GM23338 (cell line): Measurements from ENCODE around the gene TMEM218. TPM values are rescaled to one million over a fixed set of nuclear protein-coding genes. Genes with fewer than 3 reads are reported as not detected.
A peak's percentile ranks its signal among the peaks of the same experiment; 100 is the strongest.

Experiments
- ATAC-seq: fragments of 200-7000 bp; cut with Tn5 transposase; 3 replicates; pipeline ENCODE4 v1.9.1; 2020
- DNase-seq: peaks from one replicate; pipeline ENCODE4 v3.0.0-alpha.2; 2015; ENCODE audit warnings: low spot score
- H2AFZ ChIP-seq: fragments of 200-600 bp; sonication (generic); 2 replicates; pipeline ENCODE4 v1.8.0; 2016; ENCODE audit warnings: antibody characterized with exemption, mild to moderate bottlenecking, moderate library complexity
- H3F3A ChIP-seq: fragments of 200-600 bp; sonication (generic); replicated peaks from 2 replicates; pipeline ENCODE4 v1.8.0; 2017; ENCODE audit warnings: antibody characterized with exemption, mixed run types, low read depth
- H3K27ac ChIP-seq: fragments of 200-600 bp; sonication (generic); 2 replicates; pipeline ENCODE4 v1.6.1; 2016; ENCODE audit warnings: low read depth
- H3K27me3 ChIP-seq: fragments of 200-600 bp; sonication (generic); 2 replicates; pipeline ENCODE4 v1.8.0; 2016; ENCODE audit warnings: mild to moderate bottlenecking, mixed run types, moderate library complexity; ENCODE audit not compliant: insufficient read depth
- H3K36me3 ChIP-seq: fragments of 200-600 bp; sonication (generic); 2 replicates; pipeline ENCODE4 v1.8.0; 2016; ENCODE audit warnings: mild to moderate bottlenecking; ENCODE audit not compliant: insufficient read depth
- H3K4me1 ChIP-seq: fragments of 200-600 bp; sonication (generic); 2 replicates; pipeline ENCODE4 v1.8.0; 2016; ENCODE audit warnings: mild to moderate bottlenecking, moderate library complexity; ENCODE audit not compliant: insufficient read depth
- H3K4me2 ChIP-seq: fragments of 200-600 bp; sonication (generic); 2 replicates; pipeline ENCODE4 v1.7.1; 2017; ENCODE audit warnings: mixed run types
- H3K4me3 ChIP-seq: fragments of 200-600 bp; sonication (generic); 2 replicates; pipeline ENCODE4 v1.6.1; 2016; ENCODE audit warnings: mixed run types
- H3K79me2 ChIP-seq: fragments of 200-600 bp; sonication (generic); replicated peaks from 2 replicates; pipeline ENCODE4 v1.8.0; 2017; ENCODE audit warnings: mild to moderate bottlenecking; ENCODE audit not compliant: insufficient read depth
- H3K9me2 ChIP-seq: fragments of 200-600 bp; sonication (generic); 2 replicates; pipeline ENCODE4 v1.8.0; 2017; ENCODE audit not compliant: insufficient read depth
- H4K20me1 ChIP-seq: fragments of 200-600 bp; sonication (generic); replicated peaks from 2 replicates; pipeline ENCODE4 v1.8.0; 2017; ENCODE audit warnings: mild to moderate bottlenecking; ENCODE audit not compliant: insufficient read depth
- H3K27ac Mint-ChIP-seq: 2 replicates; pipeline ENCODE4 v1.8.0; 2020; ENCODE audit warnings: inconsistent platforms, mild to moderate bottlenecking, moderate library complexity, mixed read lengths
- H3K27me3 Mint-ChIP-seq: 3 replicates; pipeline ENCODE4 v1.8.0; 2022; ENCODE audit warnings: low read depth, mild to moderate bottlenecking, moderate library complexity, mixed read lengths, inconsistent platforms; ENCODE audit not compliant: insufficient read depth, poor library complexity
- H3K36me3 Mint-ChIP-seq: 3 replicates; pipeline ENCODE4 v1.8.0; 2021; ENCODE audit warnings: low read depth, mild to moderate bottlenecking, inconsistent platforms, moderate library complexity, mixed read lengths
- H3K4me1 Mint-ChIP-seq: 3 replicates; pipeline ENCODE4 v1.8.0; 2020; ENCODE audit warnings: mild to moderate bottlenecking, inconsistent platforms, mixed read lengths
- H3K4me3 Mint-ChIP-seq: 3 replicates; pipeline ENCODE4 v1.8.0; 2021; ENCODE audit warnings: moderate library complexity, mild to moderate bottlenecking, inconsistent platforms, mixed read lengths
- H3K9me3 Mint-ChIP-seq: 3 replicates; pipeline ENCODE4 v1.8.0; 2020; ENCODE audit warnings: moderate library complexity, mild to moderate bottlenecking, inconsistent platforms, mixed read lengths
- CREB1 ChIP-seq: fragments of 250-450 bp; sonication (Bioruptor Pico); IDR thresholded peaks from 2 replicates; pipeline ENCODE4 v1.5.0; 2020; ENCODE audit warnings: low read depth, mild to moderate bottlenecking, moderate library complexity
- EZH2phosphoT487 ChIP-seq: fragments of 200-600 bp; sonication (generic); IDR thresholded peaks from one replicate; pipeline ENCODE4 v1.8.1; 2018; ENCODE audit warnings: antibody characterized with exemption; ENCODE audit not compliant: unreplicated experiment
- JUNB ChIP-seq: IDR thresholded peaks from one replicate; pipeline ENCODE4 v1.6.1; 2016; ENCODE audit warnings: antibody characterized with exemption; ENCODE audit not compliant: unreplicated experiment
- POLR2AphosphoS5 ChIP-seq: IDR thresholded peaks from 2 replicates; pipeline ENCODE4 v1.6.1; 2016; ENCODE audit warnings: antibody characterized with exemption, low read depth
- STAT1 ChIP-seq: IDR thresholded peaks from one replicate; pipeline ENCODE4 v1.6.1; 2016; ENCODE audit warnings: antibody characterized with exemption; ENCODE audit not compliant: unreplicated experiment
- ZNF331 ChIP-seq: fragments of 250-450 bp; sonication (Bioruptor Pico); IDR thresholded peaks from 2 replicates; pipeline ENCODE4 v1.5.0; 2020; ENCODE audit warnings: low read depth, mild to moderate bottlenecking, moderate library complexity
- polyA plus RNA-seq: library from polyadenylated mRNA; unstranded; fragments of >200 nt; fragmentation: Nextera tagmentation; extraction: Ambion mirVana; gene quantifications from 2 replicates; pipeline ENCODE4 v1.2.1, GENCODE V29; 2016
- total RNA-seq: library from RNA; depleted of rRNA; stranded (reverse); fragments of >200 nt; shearing (Covaris generic); gene quantifications from 2 replicates; pipeline ENCODE4 v1.2.3, GENCODE V29; 2014
- TF ChIP-seq, protein P1 (sequence below): IDR thresholded peaks from 2 replicates; pipeline ENCODE4 v1.6.1; 2016; ENCODE audit warnings: antibody characterized with exemption

The TMEM218 gene
- total and polyA plus RNA-seq, 2 experiments from 2014 or later = 23.7 to 24.2 TPM

GRCh38 chr11:125148743-125149142, 37.3 kb upstream of the TMEM218 start:
- H3K36me3 ChIP-seq = no peaks in the 10 kb centered on the region; the same call in 1 of the 2 replicates

GRCh38 chr11:125148011-125148410, 36.6 kb upstream of the TMEM218 start:
- Histone ChIP-seq H3K27ac (no peak overlapping the region), H3K9me2 (no peaks in the 10 kb centered on the region), H4K20me1 (no peaks in the 10 kb centered on the region), H3K4me2 (no peak overlapping the region), H3K79me2 (no peaks in the 10 kb centered on the region), H3K27me3 (peaks cover 59% of the 10 kb centered on the region), H3K4me1 (peaks cover 22% of the 10 kb centered on the region), H3F3A (no peaks in the 10 kb centered on the region), H3K36me3 (no peaks in the 10 kb centered on the region; the same call in 1 of the 2 replicates), H3K4me3 (no peak overlapping the region), H2AFZ (no peak overlapping the region)
- no peak overlapping the region for H3K27ac Mint-ChIP-seq
- peaks cover 26% of the 10 kb centered on the region for H3K27me3 Mint-ChIP-seq
- ATAC-seq (no peak), DNase-seq (no peak)
- peaks cover 35% of the 10 kb centered on the region for H3K4me1 Mint-ChIP-seq
- no peak overlapping the region for H3K4me3 Mint-ChIP-seq
- H3K9me3 Mint-ChIP-seq = no peaks in the 10 kb centered on the region; the same call in 2 of the 3 replicates
- TF ChIP-seq, protein P1, sequence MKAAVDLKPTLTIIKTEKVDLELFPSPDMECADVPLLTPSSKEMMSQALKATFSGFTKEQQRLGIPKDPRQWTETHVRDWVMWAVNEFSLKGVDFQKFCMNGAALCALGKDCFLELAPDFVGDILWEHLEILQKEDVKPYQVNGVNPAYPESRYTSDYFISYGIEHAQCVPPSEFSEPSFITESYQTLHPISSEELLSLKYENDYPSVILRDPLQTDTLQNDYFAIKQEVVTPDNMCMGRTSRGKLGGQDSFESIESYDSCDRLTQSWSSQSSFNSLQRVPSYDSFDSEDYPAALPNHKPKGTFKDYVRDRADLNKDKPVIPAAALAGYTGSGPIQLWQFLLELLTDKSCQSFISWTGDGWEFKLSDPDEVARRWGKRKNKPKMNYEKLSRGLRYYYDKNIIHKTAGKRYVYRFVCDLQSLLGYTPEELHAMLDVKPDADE = no peak
- no peak for TF ChIP-seq CREB1 (CRISPR knock-in tag)
- no peak for TF ChIP-seq POLR2AphosphoS5
- TF ChIP-seq ZNF331 (CRISPR knock-in tag) = no peak
- H3K36me3 Mint-ChIP-seq = no peaks in the 10 kb centered on the region

More at GRCh38 chr11:125148743-125149142, 37.3 kb upstream of the TMEM218 start:
- H3K4me1 ChIP-seq = peaks cover 22% of the 10 kb centered on the region
- Mint-ChIP-seq H3K9me3 (no peaks in the 10 kb centered on the region; the same call in 2 of the 3 replicates), H3K27me3 (peaks cover 23% of the 10 kb centered on the region), H3K4me1 (peaks cover 35% of the 10 kb centered on the region), H3K4me3 (no peak overlapping the region), H3K36me3 (no peaks in the 10 kb centered on the region), H3K27ac (no peak overlapping the region)
- ATAC-seq = no peak
- no peak overlapping the region for H2AFZ ChIP-seq
- H3F3A ChIP-seq = no peaks in the 10 kb centered on the region
- TF ChIP-seq STAT1 (no peak), JUNB (no peak)
- peaks cover 51% of the 10 kb centered on the region for H3K27me3 ChIP-seq
- no peak for DNase-seq
- no peaks in the 10 kb centered on the region for H3K79me2 ChIP-seq
- H3K27ac ChIP-seq = no peak overlapping the region
- H4K20me1 ChIP-seq = no peaks in the 10 kb centered on the region
- no peak overlapping the region for H3K4me2 ChIP-seq
- no peaks in the 10 kb centered on the region for H3K9me2 ChIP-seq
- H3K4me3 ChIP-seq = no peak overlapping the region

- no peak for TF ChIP-seq EZH2phosphoT487
- Histone ChIP-seq H3K4me3 (no peak overlapping the region), H3K4me2 (peak overlapping the region; percentile 41), H3K27me3 (peaks cover 66% of the 10 kb centered on the region), H3K36me3 (no peaks in the 10 kb centered on the region; the same call in 1 of the 2 replicates), H4K20me1 (no peaks in the 10 kb centered on the region), H3F3A (no peaks in the 10 kb centered on the region), H2AFZ (no peak overlapping the region), H3K9me2 (no peaks in the 10 kb centered on the region), H3K79me2 (no peaks in the 10 kb centered on the region), H3K4me1 (peaks cover 25% of the 10 kb centered on the region), H3K27ac (no peak overlapping the region)
- no peaks in the 10 kb centered on the region; the same call in 2 of the 3 replicates for H3K9me3 Mint-ChIP-seq
- H3K4me1 Mint-ChIP-seq = peaks cover 36% of the 10 kb centered on the region
- no peak overlapping the region for H3K27ac Mint-ChIP-seq
- no peak overlapping the region for H3K4me3 Mint-ChIP-seq
- no peaks in the 10 kb centered on the region for H3K36me3 Mint-ChIP-seq
- ATAC-seq (peak; percentile 20; the same call in 2 of the 3 replicates), DNase-seq (no peak)
- H3K27me3 Mint-ChIP-seq = peaks cover 28% of the 10 kb centered on the region
Measured at GRCh38 chr11:125147280-125147679, 35.9 kb upstream of the TMEM218 start.
